ENCODE measurements around the gene ATE1. TPM values are rescaled to one million over a fixed set of nuclear protein-coding genes. Genes with fewer than 3 reads are reported as not detected.

Gene ATE1
- total and polyA plus RNA-seq, 2 donors (not counting 1 experiment from before 2014, with no cell fraction given): 8.2 to 32.0 TPM

- POLR2A ChIA-PET: no interaction called here
- DNase-seq (no peak), ATAC-seq (ENCODE audit: low read depth) (no peak)
- H3K4me2 ChIP-seq (replicated peaks; ENCODE audit: low read depth, low read length, poor library complexity, severe bottlenecking): no peak overlapping the region
- peaks cover 11 to 21% of the 10 kb centered on the region in 2 experiments for H3K36me3 ChIP-seq (replicated peaks in 1 of 2; ENCODE audit: control extremely low read depth in 1 of 2, control insufficient read depth in 1 of 2, extremely low read depth in 1 of 2, insufficient read depth in 2 of 2, low read length in 1 of 2)
- CTCF ChIA-PET: no interaction called here
- H3K4me1 ChIP-seq (ENCODE audit: control insufficient read depth in 2 of 2, insufficient read depth in 2 of 2, low read length in 2 of 2): no peaks in the 10 kb centered on the region
- peaks cover 0 to 6% (median 0%) of the 10 kb centered on the region in 3 donors for H3K9me3 ChIP-seq (ENCODE audit: control extremely low read depth in 1 of 3, control insufficient read depth in 2 of 3, insufficient read depth in 1 of 3, low read length in 2 of 3)
- no peaks in the 10 kb centered on the region for H4K20me1 ChIP-seq (ENCODE audit: control insufficient read depth, insufficient read depth, low read length, poor library complexity, severe bottlenecking)
- WGBS (ENCODE audit: insufficient coverage): no CpG with 5 or more reads among the region's 1 CpG
- no peak overlapping the region for H3K4me3 Mint-ChIP-seq
- H3K27me3 ChIP-seq (replicated peaks in 1 of 4; ENCODE audit: control extremely low read depth in 1 of 4, control insufficient read depth in 3 of 4, insufficient read depth in 4 of 4, low read length in 3 of 4): no peaks in the 10 kb centered on the region
- H3K4me3 ChIP-seq (ENCODE audit: control extremely low read depth in 1 of 5, extremely low read depth in 1 of 5, insufficient read depth in 1 of 5, low read depth in 2 of 5, low read length in 4 of 5): no peak overlapping the region
- no peak overlapping the region for H2AFZ ChIP-seq (ENCODE audit: insufficient read depth, low read depth, low read length, poor library complexity, severe bottlenecking)
- no peak overlapping the region for H3K27ac ChIP-seq (ENCODE audit: low read length in 2 of 2)
- no peaks in the 10 kb centered on the region for H3K9me3 Mint-ChIP-seq (ENCODE audit: insufficient read depth)
- H3K27me3 Mint-ChIP-seq: no peaks in the 10 kb centered on the region
- no peaks in the 10 kb centered on the region for H3K79me2 ChIP-seq (ENCODE audit: control insufficient read depth, insufficient read depth, low read length)
- peaks cover 8% of the 10 kb centered on the region for H3K4me1 Mint-ChIP-seq
- H3K9ac ChIP-seq (ENCODE audit: low read length): no peak overlapping the region
- no peak overlapping the region for H3K27ac Mint-ChIP-seq
- no peak for TF ChIP-seq EZH2 (IDR thresholded peaks at IDR 0.05; ENCODE audit: borderline replicate concordance, insufficient read depth, low read depth, low read length, poor library complexity, severe bottlenecking)
- no peak for TF ChIP-seq CTCF (IDR thresholded peaks at IDR 0.05)
- intact Hi-C loops (cut with micrococcal nuclease): no loop called here
These were observed 96.1 kb downstream of the ATE1 start for GRCh38 chr10:121831777-121832176.

- H3K36me3 ChIP-seq (replicated peaks in 1 of 2; ENCODE audit: control extremely low read depth in 1 of 2, control insufficient read depth in 1 of 2, extremely low read depth in 1 of 2, insufficient read depth in 2 of 2, low read length in 1 of 2): peaks cover 11 to 20% of the 10 kb centered on the region in 2 experiments
- H3K9ac ChIP-seq (ENCODE audit: low read length): no peak overlapping the region
- ChIA-PET CTCF (no interaction called here), POLR2A (no interaction called here)
- no peak overlapping the region for H3K4me2 ChIP-seq (replicated peaks; ENCODE audit: low read depth, low read length, poor library complexity, severe bottlenecking)
- Mint-ChIP-seq H3K27ac (no peak overlapping the region), H3K27me3 (no peaks in the 10 kb centered on the region), H3K9me3 (ENCODE audit: insufficient read depth) (no peaks in the 10 kb centered on the region), H3K4me3 (no peak overlapping the region), H3K4me1 (peaks cover 8% of the 10 kb centered on the region)
- no peaks in the 10 kb centered on the region for H3K27me3 ChIP-seq (replicated peaks in 1 of 4; ENCODE audit: control extremely low read depth in 1 of 4, control insufficient read depth in 3 of 4, insufficient read depth in 4 of 4, low read length in 3 of 4)
- no peak for DNase-seq
- no peak for TF ChIP-seq EZH2 (IDR thresholded peaks at IDR 0.05; ENCODE audit: borderline replicate concordance, insufficient read depth, low read depth, low read length, poor library complexity, severe bottlenecking)
- no peak for TF ChIP-seq CTCF (IDR thresholded peaks at IDR 0.05)
- intact Hi-C loops (cut with micrococcal nuclease): no loop called here
- H3K27ac ChIP-seq (ENCODE audit: low read length in 2 of 2): no peak overlapping the region
- H3K4me1 ChIP-seq (ENCODE audit: control insufficient read depth in 2 of 2, insufficient read depth in 2 of 2, low read length in 2 of 2): no peaks in the 10 kb centered on the region
- H3K79me2 ChIP-seq (ENCODE audit: control insufficient read depth, insufficient read depth, low read length): no peaks in the 10 kb centered on the region
- H3K4me3 ChIP-seq (ENCODE audit: control extremely low read depth in 1 of 5, extremely low read depth in 1 of 5, insufficient read depth in 1 of 5, low read depth in 2 of 5, low read length in 4 of 5): no peak overlapping the region
- H4K20me1 ChIP-seq (ENCODE audit: control insufficient read depth, insufficient read depth, low read length, poor library complexity, severe bottlenecking): no peaks in the 10 kb centered on the region
- no peak overlapping the region for H2AFZ ChIP-seq (ENCODE audit: insufficient read depth, low read depth, low read length, poor library complexity, severe bottlenecking)
- 100% methylated on average over 5 of the region's 6 CpGs for WGBS (ENCODE audit: insufficient coverage)
- H3K9me3 ChIP-seq (ENCODE audit: control extremely low read depth in 1 of 3, control insufficient read depth in 2 of 3, insufficient read depth in 1 of 3, low read length in 2 of 3): peaks cover 0 to 7% (median 0%) of the 10 kb centered on the region in 3 donors
- no peak for ATAC-seq (ENCODE audit: low read depth)
These were observed 96.6 kb downstream of the ATE1 start for GRCh38 chr10:121831237-121831636.

Data from B cell (primary cell).